ENCODE measurements around the gene ALDH18A1. TPM values are rescaled to one million over a fixed set of nuclear protein-coding genes. Genes with fewer than 3 reads are reported as not detected.

Gene ALDH18A1
- total RNA-seq, 2 experiments from 2014 or later, result 46.8 to 48.7 TPM

Other genes with a start within 250 kb of the ALDH18A1 start
- under 1 TPM; 0.71 to 0.72 TPM for gene SORBS1, start 95.3 kb downstream of the ALDH18A1 start, total RNA-seq
- gene TCTN3, start 37.2 kb upstream of the ALDH18A1 start, total RNA-seq, result 10 to 100 TPM; 16.2 to 21.4 TPM
- 10 to 100 TPM; 10.9 to 11.6 TPM for gene ENTPD1, start 99.5 kb upstream of the ALDH18A1 start, total RNA-seq